Measurements from ENCODE around the gene SSPN. TPM values are rescaled to one million over a fixed set of nuclear protein-coding genes. Genes with fewer than 3 reads are reported as not detected.

SSPN gene
- total and polyA plus RNA-seq, 12 donors = 5.9 to 115 (median 83.7) TPM

- Histone ChIP-seq H3K27me3 (no peaks in the 10 kb centered on the region), H3K4me1 (no peaks in the 10 kb centered on the region), H3K36me3 (no peaks in the 10 kb centered on the region), H3K4me3 (no peak overlapping the region), H3K27ac (no peak overlapping the region), H3K9me3 (no peaks in the 10 kb centered on the region)
- intact Hi-C loops (cut with DNase I) = no loop called here
- WGBS, 2 donors = 94 to 95% methylated on average over 4 of the region's 4 CpGs
- DNase-seq (no peak), ATAC-seq (no peak)
- TF ChIP-seq CTCF (IDR thresholded peaks at IDR 0.05) = no peak
Measured at GRCh38 chr12:26172013-26172412, 23.4 kb upstream of the SSPN start.

- ATAC-seq = no peak
- DNase-seq = no peak
Measured at GRCh38 chr12:26172539-26172938, 22.8 kb upstream of the SSPN start.

GRCh38 chr12:26172946-26173552 lies 22.3 kb upstream of the SSPN start:
- WGBS, 2 donors = 69 to 74% methylated on average over 4 of the region's 4 CpGs
- no peak for TF ChIP-seq CTCF (IDR thresholded peaks at IDR 0.05)

More at GRCh38 chr12:26172539-26172938, 22.8 kb upstream of the SSPN start:
- intact Hi-C loops (cut with DNase I) = no loop called here
- H3K27ac ChIP-seq = no peak overlapping the region
- no peaks in the 10 kb centered on the region for H3K9me3 ChIP-seq
- TF ChIP-seq CTCF (IDR thresholded peaks at IDR 0.05) = no peak
- H3K4me3 ChIP-seq = no peak overlapping the region
- no peaks in the 10 kb centered on the region for H3K36me3 ChIP-seq
- H3K4me1 ChIP-seq = no peaks in the 10 kb centered on the region
- H3K27me3 ChIP-seq = no peaks in the 10 kb centered on the region
- 86 to 89% methylated on average over 7 of the region's 7 CpGs for WGBS, 2 donors

GRCh38 chr12:26176725-26177124 lies 18.6 kb upstream of the SSPN start:
- Histone ChIP-seq H3K4me3 (no peak overlapping the region), H3K27ac (no peak overlapping the region), H3K36me3 (no peaks in the 10 kb centered on the region), H3K9me3 (no peaks in the 10 kb centered on the region), H3K4me1 (no peaks in the 10 kb centered on the region), H3K27me3 (peaks cover 0 to 3% (median 0%) of the 10 kb centered on the region in 7 donors)
- 89 to 90% methylated on average over 4 of the region's 4 CpGs for WGBS, 2 donors
- no peak for TF ChIP-seq CTCF (IDR thresholded peaks at IDR 0.05)
- ATAC-seq = no peak
- DNase-seq = no peak
- intact Hi-C loops (cut with DNase I) = no loop called here

More at GRCh38 chr12:26172946-26173552, 22.3 kb upstream of the SSPN start:
- DNase-seq (no peak), ATAC-seq (no peak)
- Histone ChIP-seq H3K4me3 (no peak overlapping the region), H3K9me3 (no peaks in the 10 kb centered on the region), H3K27ac (no peak overlapping the region), H3K36me3 (no peaks in the 10 kb centered on the region), H3K4me1 (no peaks in the 10 kb centered on the region), H3K27me3 (no peaks in the 10 kb centered on the region)
- intact Hi-C loops (cut with DNase I) = no loop called here
